BE2C (cell line): ENCODE results near the gene DSC1.

Experiments used
- DNase-seq: peaks from one replicate; pipeline ENCODE4 v3.0.0-alpha.2; 2020
- H3K27me3 ChIP-seq: fragments of 250-450 bp; sonication (Bioruptor Pico); 2 replicates; pipeline ENCODE4 v1.5.1; 2020; ENCODE audit warnings: mild to moderate bottlenecking
- H3K36me3 ChIP-seq: fragments of 250-450 bp; sonication (Bioruptor Pico); 2 replicates; pipeline ENCODE4 v1.5.1; 2020; ENCODE audit warnings: mild to moderate bottlenecking
- H3K4me1 ChIP-seq: fragments of 250-450 bp; sonication (Bioruptor Pico); 2 replicates; pipeline ENCODE4 v1.5.1; 2020
- H3K4me3 ChIP-seq: 2 replicates; pipeline ENCODE4 v1.5.1; 2011; ENCODE audit warnings: low read depth, low read length
- H3K9me3 ChIP-seq: fragments of 250-450 bp; sonication (Bioruptor Pico); 2 replicates; pipeline ENCODE4 v1.5.1; 2020
- CTCF ChIP-seq: IDR thresholded peaks from 2 replicates; pipeline ENCODE4 v1.5.1; 2012; ENCODE audit warnings: mild to moderate bottlenecking, low read depth, low read length

DSC1 gene

GRCh38 chr18:31098878-31099277 lies 63.8 kb downstream of the DSC1 start:
- H3K27me3 ChIP-seq = peaks cover 14% of the 10 kb centered on the region
- no peak overlapping the region for H3K4me3 ChIP-seq
- no peaks in the 10 kb centered on the region for H3K36me3 ChIP-seq
- H3K4me1 ChIP-seq = no peaks in the 10 kb centered on the region
- no peaks in the 10 kb centered on the region for H3K9me3 ChIP-seq
- DNase-seq = no peak
- TF ChIP-seq CTCF = no peak

DNA sequence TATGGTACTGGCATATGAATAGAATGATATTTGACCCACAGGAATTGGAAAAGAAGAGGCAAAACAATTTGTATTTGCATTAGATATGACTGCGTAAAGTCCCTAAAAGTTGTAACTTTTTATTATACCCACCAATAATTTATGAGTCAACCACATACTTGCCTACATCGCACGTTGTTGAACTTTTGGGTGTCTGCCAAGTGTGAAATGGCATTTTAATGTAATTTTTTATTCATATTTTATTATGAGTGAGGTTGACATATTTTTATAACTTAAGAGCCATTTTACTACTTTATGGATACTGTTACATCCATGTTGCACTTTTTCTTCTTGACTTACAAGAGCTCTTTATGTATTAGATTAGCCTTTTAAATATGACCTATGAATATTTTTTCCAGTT lies 65.0 kb downstream of the DSC1 start:
- peaks cover 14% of the 10 kb centered on the region for H3K27me3 ChIP-seq
- no peak overlapping the region for H3K4me3 ChIP-seq
- H3K4me1 ChIP-seq = no peaks in the 10 kb centered on the region
- H3K36me3 ChIP-seq = no peaks in the 10 kb centered on the region
- no peak for TF ChIP-seq CTCF
- no peak for DNase-seq
- H3K9me3 ChIP-seq = no peaks in the 10 kb centered on the region

DNA sequence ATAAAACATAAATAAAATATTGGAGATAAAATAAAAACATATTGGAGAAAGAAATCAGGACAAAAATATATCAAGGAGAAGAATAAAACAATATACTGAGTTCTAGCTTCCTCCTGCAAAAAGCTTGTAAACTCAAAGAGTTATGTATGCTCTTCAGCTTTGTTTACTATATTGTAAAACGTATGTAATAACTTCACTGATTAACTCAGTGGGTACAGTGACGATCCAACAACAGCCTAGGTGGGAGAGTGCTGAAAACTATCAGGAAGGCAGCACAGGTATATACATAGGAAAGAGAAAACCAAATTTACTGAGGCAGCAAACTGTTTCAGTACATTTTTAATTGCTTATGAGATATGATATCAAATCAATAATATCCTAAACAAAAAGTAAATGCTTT lies 68.8 kb downstream of the DSC1 start:
- H3K27me3 ChIP-seq = no peaks in the 10 kb centered on the region
- DNase-seq = no peak
- H3K36me3 ChIP-seq = no peaks in the 10 kb centered on the region
- no peaks in the 10 kb centered on the region for H3K9me3 ChIP-seq
- H3K4me1 ChIP-seq = no peaks in the 10 kb centered on the region
- no peak overlapping the region for H3K4me3 ChIP-seq
- TF ChIP-seq CTCF = no peak

DNA sequence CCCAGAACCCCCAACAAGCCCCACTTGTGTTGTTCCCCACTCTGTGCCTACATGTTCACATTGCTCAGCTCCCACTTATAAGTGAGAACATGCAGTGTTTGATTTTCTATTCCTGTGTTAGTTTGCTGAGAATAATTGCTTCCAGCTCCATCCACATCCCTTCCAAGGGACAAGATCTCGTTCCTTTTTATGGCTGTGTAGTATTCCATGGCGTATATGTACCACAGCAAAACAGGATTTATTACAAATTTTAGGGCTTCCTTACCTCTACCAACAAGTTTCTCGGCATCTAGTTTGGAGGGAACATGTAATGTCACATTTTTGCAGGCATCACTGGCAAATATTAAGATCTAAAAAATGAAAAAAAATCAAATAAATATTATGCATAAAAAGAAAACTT lies 69.4 kb downstream of the DSC1 start:
- no peaks in the 10 kb centered on the region for H3K9me3 ChIP-seq
- no peak for DNase-seq
- no peak overlapping the region for H3K4me3 ChIP-seq

DNA sequence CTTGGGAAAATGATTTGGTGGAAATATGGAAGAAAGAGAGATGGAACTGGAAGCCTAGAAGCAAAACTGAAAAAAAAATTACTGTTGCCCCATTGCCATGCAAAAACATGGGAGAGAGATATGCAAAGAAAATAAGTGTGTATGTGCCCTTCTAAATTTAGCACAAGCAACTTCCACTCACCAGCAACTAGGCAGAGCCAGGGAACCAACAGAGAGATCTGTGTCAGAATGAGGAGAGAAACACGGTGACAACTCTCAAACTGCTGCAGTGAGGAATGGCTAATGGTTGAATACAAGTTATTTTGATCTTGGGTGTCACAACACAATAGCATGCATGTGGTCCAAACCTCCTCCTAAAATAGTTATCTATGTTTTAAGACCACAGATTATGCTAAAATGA lies 71.3 kb downstream of the DSC1 start:
- DNase-seq = no peak
- Histone ChIP-seq H3K36me3 (no peaks in the 10 kb centered on the region), H3K9me3 (no peaks in the 10 kb centered on the region), H3K27me3 (no peaks in the 10 kb centered on the region), H3K4me1 (no peaks in the 10 kb centered on the region), H3K4me3 (no peak overlapping the region)
- TF ChIP-seq CTCF = no peak

More for the DNA sequence above, 69.4 kb downstream of the DSC1 start:
- H3K27me3 ChIP-seq = no peaks in the 10 kb centered on the region
- H3K4me1 ChIP-seq = no peaks in the 10 kb centered on the region
- no peaks in the 10 kb centered on the region for H3K36me3 ChIP-seq
- TF ChIP-seq CTCF = no peak

DNA sequence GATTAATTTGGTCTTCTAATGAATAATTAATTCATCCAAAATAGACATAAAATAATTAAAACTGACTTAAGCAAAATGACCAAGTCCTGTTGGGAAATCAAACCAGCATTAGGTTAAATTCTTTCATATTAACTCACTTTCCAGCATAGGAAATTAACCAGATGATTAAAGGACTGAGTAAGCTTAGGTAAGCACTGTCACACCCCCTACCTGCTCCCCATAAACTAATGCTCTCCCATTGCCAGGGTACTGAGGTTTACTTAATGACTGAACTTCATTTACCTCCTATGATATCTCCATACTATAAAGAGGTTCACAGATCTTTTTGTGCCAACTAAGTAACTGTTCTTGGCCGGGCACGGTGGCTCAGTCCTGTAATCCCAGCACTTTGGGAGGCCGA lies 74.1 kb downstream of the DSC1 start:
- Histone ChIP-seq H3K4me1 (no peaks in the 10 kb centered on the region), H3K36me3 (no peaks in the 10 kb centered on the region), H3K27me3 (no peaks in the 10 kb centered on the region), H3K9me3 (no peaks in the 10 kb centered on the region), H3K4me3 (no peak overlapping the region)
- no peak for DNase-seq
- TF ChIP-seq CTCF = no peak
